Measurements from ENCODE around the gene OR4N2.
"Not testable (repeated sequence)": the region's sequence is repeated elsewhere in the genome, so short reads cannot be mapped to it uniquely, and the experiment has no call there.

Gene OR4N2

GRCh38 chr14:19803470-19803869, at the start of gene OR4N2:
TSS of gene OR4N2 (plus strand) at chr14:19803770. CDS start at chr14:19827449, 23,679 bp downstream.
- not testable (repeated sequence) for H3K4me3 ChIP-seq (ENCODE audit: low read depth, low read length); DNase-seq (ENCODE audit: low read depth)

GRCh38 chr14:19754172-19754571, 49.4 kb upstream of the OR4N2 start:
- no peak overlapping the region for H3K4me3 ChIP-seq (ENCODE audit: low read depth, low read length)
- DNase-seq (ENCODE audit: low read depth) = no peak

- DNase-seq (ENCODE audit: low read depth); H3K4me3 ChIP-seq (ENCODE audit: low read depth, low read length): not testable (repeated sequence)
Measured at GRCh38 chr14:19771491-19771890, 32.1 kb upstream of the OR4N2 start.

GRCh38 chr14:19771895-19772430, 31.6 kb upstream of the OR4N2 start:
- no peak overlapping the region for H3K4me3 ChIP-seq (ENCODE audit: low read depth, low read length)
- no peak for DNase-seq (ENCODE audit: low read depth)

- DNase-seq (ENCODE audit: low read depth); H3K4me3 ChIP-seq (ENCODE audit: low read depth, low read length): not testable (repeated sequence)
Measured at GRCh38 chr14:19772454-19772853, 31.1 kb upstream of the OR4N2 start.

- not testable (repeated sequence) for H3K4me3 ChIP-seq (ENCODE audit: low read depth, low read length); DNase-seq (ENCODE audit: low read depth)
Measured at GRCh38 chr14:19773204-19773603, 30.4 kb upstream of the OR4N2 start, which contains the start of gene OR4M1. TSS of gene OR4M1 (plus strand) at chr14:19773504. CDS start at chr14:19780323, 6,819 bp downstream.

GRCh38 chr14:19775587-19775986, 28.0 kb upstream of the OR4N2 start:
- no peak for DNase-seq (ENCODE audit: low read depth)

GRCh38 chr14:19785848-19786247, 17.7 kb upstream of the OR4N2 start:
- DNase-seq (ENCODE audit: low read depth); H3K4me3 ChIP-seq (ENCODE audit: low read depth, low read length): not testable (repeated sequence)

More at GRCh38 chr14:19775587-19775986, 28.0 kb upstream of the OR4N2 start:
- no peak overlapping the region for H3K4me3 ChIP-seq (ENCODE audit: low read depth, low read length)

- H3K4me3 ChIP-seq (ENCODE audit: low read depth, low read length); DNase-seq (ENCODE audit: low read depth): not testable (repeated sequence)
Measured at GRCh38 chr14:19787318-19787717, 16.3 kb upstream of the OR4N2 start.

GRCh38 chr14:19788150-19788549, 15.4 kb upstream of the OR4N2 start:
- H3K4me3 ChIP-seq (ENCODE audit: low read depth, low read length); DNase-seq (ENCODE audit: low read depth): not testable (repeated sequence)

- H3K4me3 ChIP-seq (ENCODE audit: low read depth, low read length); DNase-seq (ENCODE audit: low read depth): not testable (repeated sequence)
Measured at GRCh38 chr14:19796520-19797108, 7.0 kb upstream of the OR4N2 start.

GRCh38 chr14:19799880-19800279, 3.7 kb upstream of the OR4N2 start:
- DNase-seq (ENCODE audit: low read depth) = no peak
- H3K4me3 ChIP-seq (ENCODE audit: low read depth, low read length) = no peak overlapping the region

- no peak for DNase-seq (ENCODE audit: low read depth)
- no peak overlapping the region for H3K4me3 ChIP-seq (ENCODE audit: low read depth, low read length)
Measured at GRCh38 chr14:19800282-19801117, 3.1 kb upstream of the OR4N2 start.

- DNase-seq (ENCODE audit: low read depth) = no peak
- H3K4me3 ChIP-seq (ENCODE audit: low read depth, low read length) = no peak overlapping the region
Measured at GRCh38 chr14:19801118-19801464, 2.5 kb upstream of the OR4N2 start.

- not testable (repeated sequence) for DNase-seq (ENCODE audit: low read depth); H3K4me3 ChIP-seq (ENCODE audit: low read depth, low read length)
Measured at GRCh38 chr14:19813171-19813920, 9.8 kb downstream of the OR4N2 start.

GRCh38 chr14:19819879-19820278, 16.3 kb downstream of the OR4N2 start:
- DNase-seq (ENCODE audit: low read depth); H3K4me3 ChIP-seq (ENCODE audit: low read depth, low read length): not testable (repeated sequence)

GRCh38 chr14:19821016-19821415, 17.4 kb downstream of the OR4N2 start:
- H3K4me3 ChIP-seq (ENCODE audit: low read depth, low read length); DNase-seq (ENCODE audit: low read depth): not testable (repeated sequence)

- H3K4me3 ChIP-seq (ENCODE audit: low read depth, low read length) = no peak overlapping the region
- DNase-seq (ENCODE audit: low read depth) = no peak
Measured at GRCh38 chr14:19823178-19823577, 19.6 kb downstream of the OR4N2 start.

GRCh38 chr14:19823765-19824164, 20.2 kb downstream of the OR4N2 start:
- H3K4me3 ChIP-seq (ENCODE audit: low read depth, low read length) = no peak overlapping the region
- DNase-seq (ENCODE audit: low read depth) = no peak

Measured in skeletal muscle cell (primary cell).